ENCODE measurements around the gene SYN1. TPM values are rescaled to one million over a fixed set of nuclear protein-coding genes. Genes with fewer than 3 reads are reported as not detected.

SYN1 gene
- total RNA-seq, 1 experiment from 2014 or later, result 0.49 TPM

DNA sequence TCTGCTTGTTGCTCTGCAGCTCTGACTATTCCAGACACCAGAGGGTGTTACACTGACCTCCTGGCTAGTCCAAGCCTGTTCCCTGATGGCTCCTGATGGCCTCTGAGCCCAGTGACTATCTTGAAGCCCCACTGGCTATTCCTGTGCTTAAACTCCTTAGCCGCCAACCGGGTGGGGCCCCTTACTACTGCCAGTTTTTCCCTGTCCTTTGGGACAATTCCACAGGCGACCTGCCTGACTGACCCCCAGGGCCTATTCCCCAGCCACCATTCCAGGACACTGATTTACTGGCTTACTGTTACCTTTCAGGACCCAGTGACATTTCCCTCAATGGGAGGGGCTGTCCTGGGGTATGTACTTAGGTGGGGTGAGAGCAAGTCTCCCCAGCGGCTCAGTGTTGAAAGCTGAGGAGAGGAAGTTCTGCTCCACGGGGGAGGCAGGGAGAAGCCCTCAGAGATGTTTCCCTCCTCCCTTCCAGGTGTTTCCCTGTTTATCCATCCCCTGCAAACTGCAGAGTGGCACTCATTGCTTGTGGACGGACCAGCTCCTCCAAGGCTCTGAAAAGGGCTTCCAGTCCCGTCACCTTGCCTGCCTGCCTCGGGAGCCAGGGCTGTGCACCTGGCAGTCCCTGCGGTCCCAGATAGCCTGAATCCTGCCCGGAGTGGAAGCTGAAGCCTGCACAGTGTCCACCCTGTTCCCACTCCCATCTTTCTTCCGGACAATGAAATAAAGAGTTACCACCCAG, 33.4 kb downstream of the SYN1 start:
- ChIA-PET POLR2A (interaction anchor here (0.9 kb wide), 1 partner anchor 165 kb away, joined by 3 read pairs; no protein-coding TSS in a partner anchor), CTCF (interaction anchor here (0.6 to 0.7 kb wide), 2 partner anchors 8 to 9 kb away, joined by 3 to 4 read pairs; no protein-coding TSS in a partner anchor)
- Mint-ChIP-seq H3K36me3 (ENCODE audit: insufficient read depth, unreplicated experiment) (peaks cover 46% of the 10 kb centered on the region), H3K27ac (ENCODE audit: low read depth, unreplicated experiment) (peak overlapping the region; percentile 10), H3K4me1 (ENCODE audit: insufficient read depth, unreplicated experiment) (peaks cover 13% of the 10 kb centered on the region), H3K9me3 (ENCODE audit: unreplicated experiment) (no peaks in the 10 kb centered on the region), H3K27me3 (ENCODE audit: insufficient read depth, unreplicated experiment) (no peaks in the 10 kb centered on the region), H3K4me3 (ENCODE audit: unreplicated experiment) (peak overlapping the region; percentile 47)
- no peak for TF ChIP-seq CTCF (IDR thresholded peaks at IDR 0.05; ENCODE audit: unreplicated experiment)
- intact Hi-C loops (cut with micrococcal nuclease), result no loop called here
- no TSS peak for BruUV-seq (replicated peaks)
- DNase-seq (ENCODE audit: unreplicated experiment), result no peak

DNA sequence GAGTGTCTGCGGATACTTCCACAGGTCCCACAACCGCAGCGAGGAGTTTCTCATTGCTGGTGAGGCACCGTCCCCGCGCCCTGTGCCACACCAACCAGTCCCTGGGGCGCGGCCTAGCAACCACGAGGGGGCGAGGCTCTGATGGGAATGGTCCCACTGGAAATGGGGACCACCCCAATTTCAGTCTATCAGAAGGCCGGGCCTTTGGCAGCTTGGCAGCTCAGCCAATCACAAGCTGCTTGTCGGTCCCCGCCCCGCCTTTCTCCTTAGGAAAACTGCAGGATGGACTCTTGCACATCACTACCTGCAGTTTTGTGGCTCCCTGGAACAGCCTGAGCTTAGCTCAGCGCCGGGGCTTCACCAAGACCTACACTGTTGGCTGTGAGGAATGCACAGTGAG, 34.4 kb downstream of the SYN1 start:
- intact Hi-C loops (cut with micrococcal nuclease), result no loop called here
- Mint-ChIP-seq H3K4me3 (ENCODE audit: unreplicated experiment) (no peak overlapping the region), H3K27ac (ENCODE audit: low read depth, unreplicated experiment) (peak overlapping the region; percentile 10), H3K4me1 (ENCODE audit: insufficient read depth, unreplicated experiment) (peaks cover 13% of the 10 kb centered on the region), H3K9me3 (ENCODE audit: unreplicated experiment) (no peaks in the 10 kb centered on the region), H3K27me3 (ENCODE audit: insufficient read depth, unreplicated experiment) (no peaks in the 10 kb centered on the region), H3K36me3 (ENCODE audit: insufficient read depth, unreplicated experiment) (peaks cover 46% of the 10 kb centered on the region)
- ChIA-PET CTCF (interaction anchor here (0.6 kb wide), 1 partner anchor 9 kb away, joined by 4 read pairs; no protein-coding TSS in a partner anchor), POLR2A (no interaction called here)
- no TSS peak for BruUV-seq (replicated peaks)
- no peak for DNase-seq (ENCODE audit: unreplicated experiment)
- TF ChIP-seq CTCF (IDR thresholded peaks at IDR 0.05; ENCODE audit: unreplicated experiment), result no peak

GRCh38 chrX:47584714-47585113, 34.9 kb downstream of the SYN1 start:
- Mint-ChIP-seq H3K27me3 (ENCODE audit: insufficient read depth, unreplicated experiment) (no peaks in the 10 kb centered on the region), H3K36me3 (ENCODE audit: insufficient read depth, unreplicated experiment) (peaks cover 46% of the 10 kb centered on the region), H3K27ac (ENCODE audit: low read depth, unreplicated experiment) (peak overlapping the region; percentile 74), H3K4me3 (ENCODE audit: unreplicated experiment) (peak overlapping the region; percentile 76), H3K4me1 (ENCODE audit: insufficient read depth, unreplicated experiment) (peaks cover 16% of the 10 kb centered on the region), H3K9me3 (ENCODE audit: unreplicated experiment) (no peaks in the 10 kb centered on the region)
- intact Hi-C loops (cut with micrococcal nuclease), result no loop called here
- BruUV-seq (replicated peaks), result no TSS peak
- CTCF ChIA-PET, result no interaction called here
- POLR2A ChIA-PET, result no interaction called here
- no peak for TF ChIP-seq CTCF (IDR thresholded peaks at IDR 0.05; ENCODE audit: unreplicated experiment)
- no peak for DNase-seq (ENCODE audit: unreplicated experiment)

- DNase-seq (ENCODE audit: unreplicated experiment), result no peak
- no peak for TF ChIP-seq CTCF (IDR thresholded peaks at IDR 0.05; ENCODE audit: unreplicated experiment)
- Mint-ChIP-seq H3K36me3 (ENCODE audit: insufficient read depth, unreplicated experiment) (peaks cover 47% of the 10 kb centered on the region), H3K27me3 (ENCODE audit: insufficient read depth, unreplicated experiment) (no peaks in the 10 kb centered on the region), H3K27ac (ENCODE audit: low read depth, unreplicated experiment) (peak overlapping the region; percentile 74), H3K9me3 (ENCODE audit: unreplicated experiment) (no peaks in the 10 kb centered on the region), H3K4me1 (ENCODE audit: insufficient read depth, unreplicated experiment) (peaks cover 24% of the 10 kb centered on the region), H3K4me3 (ENCODE audit: unreplicated experiment) (peak overlapping the region; percentile 76)
- ChIA-PET CTCF (interaction anchor here (0.6 to 0.7 kb wide), 2 partner anchors 42 to 283 kb away, joined by 4 to 5 read pairs; no protein-coding TSS in a partner anchor), POLR2A (interaction anchor here (0.8 to 2.1 kb wide), 4 partner anchors 12 to 67 kb away, joined by 4 to 21 read pairs (median 4); partner anchors contain the start of gene ELK1)
- TSS peak; percentile 49 for BruUV-seq (replicated peaks)
- intact Hi-C loops (cut with micrococcal nuclease), result no loop called here
These were observed 36.3 kb downstream of the SYN1 start for GRCh38 chrX:47583240-47583861.
